Measurements from ENCODE around the gene PRG3. TPM values are rescaled to one million over a fixed set of nuclear protein-coding genes. Genes with fewer than 3 reads are reported as not detected.

PRG3 gene
- total RNA-seq, 1 experiment from 2014 or later, result not detected

DNA sequence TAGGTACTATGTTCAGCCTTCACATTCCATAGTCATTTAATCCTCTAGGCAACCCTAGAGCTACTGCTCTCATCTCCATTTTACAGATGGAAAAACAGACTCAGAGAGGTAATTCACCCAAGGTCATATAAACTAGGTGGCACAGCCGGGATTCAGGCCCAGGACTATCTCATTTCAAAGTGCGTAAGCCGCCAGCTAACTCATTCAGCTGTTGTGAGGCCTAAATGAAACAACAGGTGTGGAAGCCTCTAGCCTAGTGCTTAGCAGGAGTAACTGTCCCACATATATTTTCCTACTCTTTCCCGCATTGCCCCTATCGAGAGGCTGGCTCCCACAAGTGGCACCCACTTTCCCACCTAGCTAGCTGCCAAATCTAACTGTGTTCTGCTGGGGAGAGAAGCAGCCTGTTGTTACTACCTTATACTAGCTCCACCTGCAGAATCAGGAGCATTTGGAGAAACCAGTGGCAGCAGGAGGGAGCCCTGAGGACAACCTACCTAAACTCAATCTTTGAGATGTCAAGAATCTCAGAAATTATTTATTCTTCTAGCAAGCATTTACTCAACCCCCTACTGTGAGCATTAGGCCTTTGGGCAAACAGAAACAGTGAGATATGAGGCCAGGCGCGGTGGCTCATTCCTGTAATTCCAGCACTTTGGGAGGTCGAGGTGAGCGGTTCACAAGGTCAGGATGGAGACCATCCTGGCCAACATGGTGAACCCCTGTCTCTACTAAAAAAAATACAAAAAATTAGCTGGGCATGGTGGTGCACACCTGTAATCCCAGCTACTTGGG, 20.9 kb downstream of the PRG3 start:
- ATAC-seq (no peak), DNase-seq (no peak)
- no peaks in the 10 kb centered on the region for H3K4me1 ChIP-seq (ENCODE audit: insufficient read depth, low read length)
- H3K9me3 ChIP-seq (ENCODE audit: low read length), result no peaks in the 10 kb centered on the region
- TF ChIP-seq EZH2phosphoT487 (IDR thresholded peaks at IDR 0.05; ENCODE audit: borderline replicate concordance, low read length), result no peak
- TF ChIP-seq, protein P1, sequence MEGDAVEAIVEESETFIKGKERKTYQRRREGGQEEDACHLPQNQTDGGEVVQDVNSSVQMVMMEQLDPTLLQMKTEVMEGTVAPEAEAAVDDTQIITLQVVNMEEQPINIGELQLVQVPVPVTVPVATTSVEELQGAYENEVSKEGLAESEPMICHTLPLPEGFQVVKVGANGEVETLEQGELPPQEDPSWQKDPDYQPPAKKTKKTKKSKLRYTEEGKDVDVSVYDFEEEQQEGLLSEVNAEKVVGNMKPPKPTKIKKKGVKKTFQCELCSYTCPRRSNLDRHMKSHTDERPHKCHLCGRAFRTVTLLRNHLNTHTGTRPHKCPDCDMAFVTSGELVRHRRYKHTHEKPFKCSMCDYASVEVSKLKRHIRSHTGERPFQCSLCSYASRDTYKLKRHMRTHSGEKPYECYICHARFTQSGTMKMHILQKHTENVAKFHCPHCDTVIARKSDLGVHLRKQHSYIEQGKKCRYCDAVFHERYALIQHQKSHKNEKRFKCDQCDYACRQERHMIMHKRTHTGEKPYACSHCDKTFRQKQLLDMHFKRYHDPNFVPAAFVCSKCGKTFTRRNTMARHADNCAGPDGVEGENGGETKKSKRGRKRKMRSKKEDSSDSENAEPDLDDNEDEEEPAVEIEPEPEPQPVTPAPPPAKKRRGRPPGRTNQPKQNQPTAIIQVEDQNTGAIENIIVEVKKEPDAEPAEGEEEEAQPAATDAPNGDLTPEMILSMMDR (conservative IDR thresholded peaks at IDR 0.05; ENCODE audit: low read depth, low read length), result no peak
- TF ChIP-seq EZH2 (IDR thresholded peaks at IDR 0.05; ENCODE audit: low read length, unreplicated experiment), result no peak
- no peaks in the 10 kb centered on the region for H3F3A ChIP-seq (ENCODE audit: low read length, unreplicated experiment)
- H3K9ac ChIP-seq (ENCODE audit: low read length), result no peak overlapping the region
- no peaks in the 10 kb centered on the region for H3K36me3 ChIP-seq (ENCODE audit: low read depth, low read length)
- ChIA-PET CTCF (no interaction called here), POLR2A (ENCODE audit: unreplicated experiment) (no interaction called here)
- H4K20me1 ChIP-seq (ENCODE audit: low read length), result no peaks in the 10 kb centered on the region
- intact Hi-C loops (cut with micrococcal nuclease), result no loop called here
- H2AFZ ChIP-seq (ENCODE audit: low read length), result no peak overlapping the region
- H3K4me3 ChIP-seq (ENCODE audit: low read length), result no peak overlapping the region
- H3K9me2 ChIP-seq (replicated peaks; ENCODE audit: low read length), result no peaks in the 10 kb centered on the region
- H3K4me2 ChIP-seq (ENCODE audit: low read length), result no peak overlapping the region
- H3K27me3 ChIP-seq (ENCODE audit: low read length), result 0 out of 2 replicates have a peak, but pooled peaks cover 13% of the 10 kb centered on the region
- H3K79me2 ChIP-seq (ENCODE audit: low read length), result no peaks in the 10 kb centered on the region
- BruUV-seq (replicated peaks), result no TSS peak
- H3K27ac ChIP-seq (ENCODE audit: low read length), result no peak overlapping the region

DNA sequence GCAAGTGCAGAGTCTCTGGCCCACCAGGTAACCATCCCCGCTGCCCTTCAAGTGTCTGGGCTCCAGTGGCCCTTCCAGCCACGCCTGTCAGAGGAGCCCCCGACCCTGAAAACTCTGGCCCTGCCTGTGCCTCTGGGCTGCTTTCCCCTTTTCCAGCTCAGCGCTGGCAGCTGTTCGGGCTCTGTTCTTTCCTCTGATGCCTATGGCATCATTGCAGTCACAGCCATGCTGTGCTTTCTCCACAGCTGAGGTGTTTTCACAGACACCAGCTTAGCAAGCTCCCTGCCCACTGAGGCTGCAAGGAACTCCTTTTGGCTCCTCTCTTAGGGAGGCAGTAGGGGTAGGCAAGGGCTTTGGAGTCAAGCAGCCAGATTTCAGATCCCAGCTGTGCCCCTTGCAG, 21.6 kb downstream of the PRG3 start:
- POLR2A ChIA-PET (ENCODE audit: unreplicated experiment), result no interaction called here

More for the DNA sequence above, 21.6 kb downstream of the PRG3 start:
- TF ChIP-seq EZH2 (IDR thresholded peaks at IDR 0.05; ENCODE audit: low read length, unreplicated experiment), result no peak
- TF ChIP-seq EZH2phosphoT487 (IDR thresholded peaks at IDR 0.05; ENCODE audit: borderline replicate concordance, low read length), result no peak
- TF ChIP-seq, protein P1 (conservative IDR thresholded peaks at IDR 0.05; ENCODE audit: low read depth, low read length), result no peak
- Histone ChIP-seq H3K4me3 (ENCODE audit: low read length) (no peak overlapping the region), H3K9me3 (ENCODE audit: low read length) (no peaks in the 10 kb centered on the region), H3K4me1 (ENCODE audit: insufficient read depth, low read length) (no peaks in the 10 kb centered on the region), H3K27me3 (ENCODE audit: low read length) (0 out of 2 replicates have a peak, but pooled peaks cover 13% of the 10 kb centered on the region), H2AFZ (ENCODE audit: low read length) (no peak overlapping the region), H3F3A (ENCODE audit: low read length, unreplicated experiment) (no peaks in the 10 kb centered on the region), H3K4me2 (ENCODE audit: low read length) (no peak overlapping the region), H3K9me2 (replicated peaks; ENCODE audit: low read length) (no peaks in the 10 kb centered on the region), H3K79me2 (ENCODE audit: low read length) (no peaks in the 10 kb centered on the region), H3K9ac (ENCODE audit: low read length) (no peak overlapping the region), H3K27ac (ENCODE audit: low read length) (no peak overlapping the region), H3K36me3 (ENCODE audit: low read depth, low read length) (no peaks in the 10 kb centered on the region), H4K20me1 (ENCODE audit: low read length) (no peaks in the 10 kb centered on the region)
- intact Hi-C loops (cut with micrococcal nuclease), result no loop called here
- ATAC-seq (no peak), DNase-seq (no peak)
- CTCF ChIA-PET, result no interaction called here
- no TSS peak for BruUV-seq (replicated peaks)
